KMS-11 (cell line): Measurements from ENCODE around the gene ARHGAP28.

ENCODE experiments used
- H2AFZ ChIP-seq: fragments of 200-600 bp; sonication (generic); 2 replicates; pipeline ENCODE4 v1.6.1; 2016; ENCODE audit warnings: antibody characterized with exemption, mixed run types, low read depth
- H3K27ac ChIP-seq: fragments of 200-600 bp; sonication (generic); 2 replicates; pipeline ENCODE4 v1.6.1; 2016; ENCODE audit warnings: mild to moderate bottlenecking, mixed run types
- H3K27me3 ChIP-seq: fragments of 200-600 bp; sonication (generic); 2 replicates; pipeline ENCODE4 v1.6.1; 2017; ENCODE audit warnings: mild to moderate bottlenecking, low read depth, mixed run types, moderate library complexity; ENCODE audit not compliant: insufficient read depth
- H3K36me3 ChIP-seq: fragments of 200-600 bp; sonication (generic); 2 replicates; pipeline ENCODE4 v1.6.1; 2017; ENCODE audit warnings: mild to moderate bottlenecking, mixed run types; ENCODE audit not compliant: insufficient read depth
- H3K4me1 ChIP-seq: fragments of 200-600 bp; sonication (generic); 2 replicates; pipeline ENCODE4 v1.6.1; 2016; ENCODE audit warnings: mild to moderate bottlenecking, low read depth, mixed run types; ENCODE audit not compliant: poor library complexity, severe bottlenecking
- H3K4me2 ChIP-seq: fragments of 200-600 bp; sonication (generic); 2 replicates; pipeline ENCODE4 v1.7.0; 2016; ENCODE audit warnings: mild to moderate bottlenecking, mixed run types
- H3K4me3 ChIP-seq: fragments of 200-600 bp; sonication (generic); IDR thresholded peaks from 2 replicates; pipeline ENCODE4 v1.6.1; 2017; ENCODE audit warnings: low read depth, low read length, mixed read lengths; ENCODE audit not compliant: insufficient read depth
- H3K79me2 ChIP-seq: fragments of 200-600 bp; sonication (generic); 2 replicates; pipeline ENCODE4 v1.6.1; 2016; ENCODE audit warnings: low read depth, mixed run types; ENCODE audit not compliant: insufficient read depth
- H3K9ac ChIP-seq: fragments of 200-600 bp; sonication (generic); 2 replicates; pipeline ENCODE4 v1.6.1; 2016; ENCODE audit warnings: mild to moderate bottlenecking, mixed run types
- H4K20me1 ChIP-seq: fragments of 200-600 bp; sonication (generic); 2 replicates; pipeline ENCODE4 v1.6.1; 2016; ENCODE audit warnings: mild to moderate bottlenecking, mixed run types; ENCODE audit not compliant: insufficient read depth
- CTCF ChIP-seq: fragments of 200-600 bp; sonication (generic); conservative IDR thresholded peaks from 2 replicates; pipeline ENCODE4 v1.6.1; 2017; ENCODE audit warnings: low read depth, mild to moderate bottlenecking, antibody characterized with exemption, low read length, moderate library complexity, mixed read lengths

The ARHGAP28 gene

DNA sequence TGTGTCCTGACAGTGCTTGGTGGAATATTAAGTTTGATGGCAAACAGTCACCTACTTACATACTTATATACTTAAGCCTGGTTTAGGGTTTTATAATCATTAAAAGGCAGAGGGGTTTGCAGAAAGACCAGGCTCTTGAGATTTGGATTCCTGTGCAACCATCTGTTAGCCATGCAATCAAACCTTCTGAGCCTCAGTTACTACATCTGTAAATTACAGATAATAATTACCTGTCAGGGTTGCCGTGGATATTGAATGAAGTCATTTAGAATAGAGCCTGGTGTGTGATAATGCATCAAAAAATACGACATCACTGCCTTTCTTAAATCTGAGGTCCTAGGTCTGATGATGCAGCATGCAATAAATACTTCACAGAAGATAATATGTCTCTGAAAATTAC is 152.9 kb downstream of the ARHGAP28 start:
- Histone ChIP-seq H3K9ac (no peak overlapping the region), H4K20me1 (no peaks in the 10 kb centered on the region), H3K4me3 (no peak overlapping the region), H3K4me1 (peaks cover 2% of the 10 kb centered on the region), H3K27ac (no peak overlapping the region), H3K79me2 (no peaks in the 10 kb centered on the region), H3K4me2 (no peak overlapping the region), H3K36me3 (no peaks in the 10 kb centered on the region), H2AFZ (no peak overlapping the region), H3K27me3 (no peaks in the 10 kb centered on the region)
- TF ChIP-seq CTCF, result no peak

DNA sequence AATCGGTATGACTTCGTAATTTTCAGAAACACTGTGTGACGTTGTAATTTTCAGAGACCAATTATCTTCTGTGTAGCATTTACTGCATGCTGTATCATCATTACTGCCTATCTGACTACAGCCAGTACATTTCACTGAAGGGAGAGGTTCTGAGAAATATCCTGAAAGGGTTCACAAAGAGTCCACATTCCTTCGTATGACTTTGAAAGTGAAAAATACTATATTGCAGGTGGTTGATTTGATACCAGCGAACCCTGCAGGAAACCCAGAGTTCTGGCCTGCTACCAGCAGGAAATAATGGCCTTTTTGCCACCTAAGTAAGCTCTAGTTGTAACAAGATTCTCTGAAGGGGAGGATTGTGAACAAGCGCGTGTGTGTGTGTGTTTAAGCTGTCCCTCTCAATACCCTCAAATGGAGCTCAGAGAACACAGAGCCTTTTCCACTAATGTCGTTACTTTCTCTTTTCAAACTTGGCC is 155.5 kb downstream of the ARHGAP28 start:
- TF ChIP-seq CTCF, result no peak
- Histone ChIP-seq H3K4me1 (no peaks in the 10 kb centered on the region), H3K27ac (no peak overlapping the region), H3K4me3 (no peak overlapping the region), H3K79me2 (no peaks in the 10 kb centered on the region), H3K9ac (no peak overlapping the region), H3K4me2 (no peak overlapping the region), H2AFZ (no peak overlapping the region), H4K20me1 (no peaks in the 10 kb centered on the region), H3K27me3 (no peaks in the 10 kb centered on the region), H3K36me3 (no peaks in the 10 kb centered on the region)

- no peaks in the 10 kb centered on the region for H3K27me3 ChIP-seq
- no peak overlapping the region for H3K9ac ChIP-seq
- H3K36me3 ChIP-seq, result no peaks in the 10 kb centered on the region
- no peaks in the 10 kb centered on the region for H3K79me2 ChIP-seq
- no peak overlapping the region for H3K27ac ChIP-seq
- H3K4me3 ChIP-seq, result no peak overlapping the region
- no peaks in the 10 kb centered on the region for H4K20me1 ChIP-seq
- TF ChIP-seq CTCF, result peak; percentile 86
- no peaks in the 10 kb centered on the region for H3K4me1 ChIP-seq
- H2AFZ ChIP-seq, result no peak overlapping the region
- H3K4me2 ChIP-seq, result no peak overlapping the region
These were observed 156.7 kb downstream of the ARHGAP28 start for GRCh38 chr18:6885992-6886796.

DNA sequence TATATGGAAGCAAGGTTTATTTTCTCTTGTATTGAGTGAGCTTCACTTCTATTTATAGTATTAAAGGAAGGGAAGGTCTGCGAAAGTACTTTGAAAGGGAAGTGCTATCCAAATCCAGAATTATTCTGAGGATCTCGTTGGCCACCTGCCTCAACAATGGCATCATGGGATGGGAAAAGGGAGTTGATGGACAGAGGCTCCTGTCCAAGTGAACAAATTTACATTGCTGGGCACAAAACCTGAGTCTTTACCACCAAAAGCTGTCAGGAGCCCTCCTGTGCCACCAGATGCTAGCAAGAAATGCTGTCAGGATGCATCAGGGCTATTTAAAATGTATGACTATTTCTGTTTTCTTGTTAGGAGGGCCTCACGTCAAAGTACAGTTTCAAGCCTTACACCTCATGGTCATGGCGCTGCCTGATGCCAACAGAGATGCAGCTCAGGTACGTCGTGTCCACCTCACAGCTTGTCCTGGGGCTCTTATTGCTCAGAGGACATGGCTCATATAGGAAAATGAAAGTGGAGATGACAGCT is 157.3 kb downstream of the ARHGAP28 start:
- TF ChIP-seq CTCF, result no peak
- H4K20me1 ChIP-seq, result no peaks in the 10 kb centered on the region
- no peaks in the 10 kb centered on the region for H3K4me1 ChIP-seq
- no peaks in the 10 kb centered on the region for H3K27me3 ChIP-seq
- no peak overlapping the region for H3K9ac ChIP-seq
- no peak overlapping the region for H3K4me2 ChIP-seq
- H3K79me2 ChIP-seq, result no peaks in the 10 kb centered on the region
- H3K36me3 ChIP-seq, result no peaks in the 10 kb centered on the region
- no peak overlapping the region for H3K4me3 ChIP-seq
- H2AFZ ChIP-seq, result no peak overlapping the region
- H3K27ac ChIP-seq, result no peak overlapping the region
